ENCODE results near the gene TSHZ2.

The TSHZ2 gene

GRCh38 chr20:53133125-53133524 is 161.0 kb downstream of the TSHZ2 start:
- DNase-seq (ENCODE audit: low read depth), result no peak

GRCh38 chr20:53133628-53134027 is 161.5 kb downstream of the TSHZ2 start:
- no peak for DNase-seq (ENCODE audit: low read depth)

- DNase-seq (ENCODE audit: low read depth), result no peak
Observed at GRCh38 chr20:53136473-53136872, 164.3 kb downstream of the TSHZ2 start.

- no peak for DNase-seq (ENCODE audit: low read depth)
Observed at GRCh38 chr20:53138454-53139262, 166.5 kb downstream of the TSHZ2 start.

- DNase-seq (ENCODE audit: low read depth), result no peak
Observed at GRCh38 chr20:53141201-53142050, 169.3 kb downstream of the TSHZ2 start.

- no peak for DNase-seq (ENCODE audit: low read depth)
Observed at GRCh38 chr20:53142225-53143127, 170.3 kb downstream of the TSHZ2 start.

- DNase-seq (ENCODE audit: low read depth), result no peak
Observed at GRCh38 chr20:53146201-53146891, 174.2 kb downstream of the TSHZ2 start.

GRCh38 chr20:53148771-53149147 is 176.6 kb downstream of the TSHZ2 start:
- DNase-seq (ENCODE audit: low read depth), result no peak

GRCh38 chr20:53149148-53149889 is 177.2 kb downstream of the TSHZ2 start:
- no peak for DNase-seq (ENCODE audit: low read depth)

GRCh38 chr20:53149890-53150205 is 177.7 kb downstream of the TSHZ2 start:
- no peak for DNase-seq (ENCODE audit: low read depth)

GRCh38 chr20:53150532-53150931 is 178.4 kb downstream of the TSHZ2 start:
- no peak for DNase-seq (ENCODE audit: low read depth)

- no peak for DNase-seq (ENCODE audit: low read depth)
Observed at GRCh38 chr20:53152228-53152627, 180.1 kb downstream of the TSHZ2 start.

- no peak for DNase-seq (ENCODE audit: low read depth)
Observed at GRCh38 chr20:53154540-53154939, 182.4 kb downstream of the TSHZ2 start.

- DNase-seq (ENCODE audit: low read depth), result peak; percentile 34
Observed at GRCh38 chr20:53157443-53158408, 185.6 kb downstream of the TSHZ2 start.

- no peak for DNase-seq (ENCODE audit: low read depth)
Observed at GRCh38 chr20:53159160-53159559, 187.0 kb downstream of the TSHZ2 start.

- DNase-seq (ENCODE audit: low read depth), result no peak
Observed at GRCh38 chr20:53161073-53161472, 188.9 kb downstream of the TSHZ2 start.

- no peak for DNase-seq (ENCODE audit: low read depth)
Observed at GRCh38 chr20:53161473-53161872, 189.3 kb downstream of the TSHZ2 start.

GRCh38 chr20:53162251-53162835 is 190.2 kb downstream of the TSHZ2 start:
- DNase-seq (ENCODE audit: low read depth), result peak; percentile 3

GRCh38 chr20:53163486-53163885 is 191.3 kb downstream of the TSHZ2 start:
- DNase-seq (ENCODE audit: low read depth), result no peak
